Neural progenitor cell (in vitro differentiated cells): ENCODE data around the gene IGF2.

Experiments
- EZH2 ChIP-seq: fragments of 200-600 bp; sonication (generic); IDR thresholded peaks from 2 replicates; pipeline ENCODE4 v1.6.1; 2017; ENCODE audit warnings: antibody characterized with exemption, mild to moderate bottlenecking, moderate library complexity
- TF ChIP-seq, protein P1 (sequence below): fragments of 200-600 bp; sonication (generic); IDR thresholded peaks from 2 replicates; pipeline ENCODE4 v1.5.1; 2017; ENCODE audit warnings: antibody characterized with exemption, mild to moderate bottlenecking

GRCh38 chr11:2154889-2155288 lies 15.7 kb upstream of the IGF2 start:
- TF ChIP-seq, protein P1, sequence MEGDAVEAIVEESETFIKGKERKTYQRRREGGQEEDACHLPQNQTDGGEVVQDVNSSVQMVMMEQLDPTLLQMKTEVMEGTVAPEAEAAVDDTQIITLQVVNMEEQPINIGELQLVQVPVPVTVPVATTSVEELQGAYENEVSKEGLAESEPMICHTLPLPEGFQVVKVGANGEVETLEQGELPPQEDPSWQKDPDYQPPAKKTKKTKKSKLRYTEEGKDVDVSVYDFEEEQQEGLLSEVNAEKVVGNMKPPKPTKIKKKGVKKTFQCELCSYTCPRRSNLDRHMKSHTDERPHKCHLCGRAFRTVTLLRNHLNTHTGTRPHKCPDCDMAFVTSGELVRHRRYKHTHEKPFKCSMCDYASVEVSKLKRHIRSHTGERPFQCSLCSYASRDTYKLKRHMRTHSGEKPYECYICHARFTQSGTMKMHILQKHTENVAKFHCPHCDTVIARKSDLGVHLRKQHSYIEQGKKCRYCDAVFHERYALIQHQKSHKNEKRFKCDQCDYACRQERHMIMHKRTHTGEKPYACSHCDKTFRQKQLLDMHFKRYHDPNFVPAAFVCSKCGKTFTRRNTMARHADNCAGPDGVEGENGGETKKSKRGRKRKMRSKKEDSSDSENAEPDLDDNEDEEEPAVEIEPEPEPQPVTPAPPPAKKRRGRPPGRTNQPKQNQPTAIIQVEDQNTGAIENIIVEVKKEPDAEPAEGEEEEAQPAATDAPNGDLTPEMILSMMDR, result no peak
- TF ChIP-seq EZH2, result no peak
